ENCODE data around the gene GNAL.
"Not testable (repeated sequence)": the region's sequence is repeated elsewhere in the genome, so short reads cannot be mapped to it uniquely, and the experiment has no call there.

GNAL gene

DNA sequence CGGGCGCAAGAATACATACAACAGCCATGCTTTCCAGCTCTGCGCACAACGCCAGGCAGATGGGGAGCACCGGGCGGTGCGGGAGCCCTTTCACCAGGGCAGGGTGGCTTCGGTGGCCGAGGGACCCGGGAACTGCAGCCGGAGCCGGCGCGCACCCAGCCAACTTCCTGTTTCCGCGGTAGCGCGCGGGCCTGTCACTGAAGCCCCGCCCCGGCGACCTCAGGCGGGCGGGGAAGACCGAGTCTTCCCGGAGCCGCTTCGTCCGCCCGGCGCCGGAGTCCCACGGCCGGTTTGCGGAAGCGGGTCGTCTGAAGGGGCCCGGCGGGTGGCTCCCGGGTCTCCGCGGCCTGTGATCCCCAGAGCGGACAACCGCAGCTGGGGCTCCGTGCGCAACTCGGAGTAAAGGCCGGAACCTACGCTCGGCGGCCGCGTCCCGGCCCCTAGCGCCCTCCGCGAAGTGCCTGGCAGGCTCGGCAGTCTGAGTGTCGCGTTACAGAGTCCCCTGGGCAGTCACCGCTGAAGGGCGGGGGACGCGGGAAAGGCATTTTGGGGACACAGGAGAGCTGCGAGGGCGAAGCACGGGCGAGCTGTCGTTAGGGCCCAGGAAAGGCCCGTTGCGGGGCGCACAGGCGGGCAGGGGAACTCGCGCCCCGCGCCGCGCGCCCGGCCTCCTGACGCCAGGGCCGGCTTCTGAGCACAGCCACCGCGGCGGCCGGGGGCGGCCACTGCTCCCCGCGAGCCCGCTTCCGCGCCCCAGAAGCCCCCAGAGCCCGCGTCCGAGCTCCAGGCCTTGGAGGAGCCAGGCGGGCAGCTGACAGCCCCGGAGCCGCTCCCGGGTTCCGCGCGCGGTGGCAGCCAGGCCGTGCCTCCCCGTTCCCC, 219.4 kb downstream of the GNAL start, which contains the start of gene MPPE1:
Gene MPPE1, minus strand, starts transcription at position 136 of the 879 bp plus-strand sequence. CDS start 11,053 bp downstream, outside the sequence.
- TF ChIP-seq, protein P1, sequence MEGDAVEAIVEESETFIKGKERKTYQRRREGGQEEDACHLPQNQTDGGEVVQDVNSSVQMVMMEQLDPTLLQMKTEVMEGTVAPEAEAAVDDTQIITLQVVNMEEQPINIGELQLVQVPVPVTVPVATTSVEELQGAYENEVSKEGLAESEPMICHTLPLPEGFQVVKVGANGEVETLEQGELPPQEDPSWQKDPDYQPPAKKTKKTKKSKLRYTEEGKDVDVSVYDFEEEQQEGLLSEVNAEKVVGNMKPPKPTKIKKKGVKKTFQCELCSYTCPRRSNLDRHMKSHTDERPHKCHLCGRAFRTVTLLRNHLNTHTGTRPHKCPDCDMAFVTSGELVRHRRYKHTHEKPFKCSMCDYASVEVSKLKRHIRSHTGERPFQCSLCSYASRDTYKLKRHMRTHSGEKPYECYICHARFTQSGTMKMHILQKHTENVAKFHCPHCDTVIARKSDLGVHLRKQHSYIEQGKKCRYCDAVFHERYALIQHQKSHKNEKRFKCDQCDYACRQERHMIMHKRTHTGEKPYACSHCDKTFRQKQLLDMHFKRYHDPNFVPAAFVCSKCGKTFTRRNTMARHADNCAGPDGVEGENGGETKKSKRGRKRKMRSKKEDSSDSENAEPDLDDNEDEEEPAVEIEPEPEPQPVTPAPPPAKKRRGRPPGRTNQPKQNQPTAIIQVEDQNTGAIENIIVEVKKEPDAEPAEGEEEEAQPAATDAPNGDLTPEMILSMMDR (IDR thresholded peaks at IDR 0.05; ENCODE audit: low read depth, low read length, missing control alignments): no peak
- peak within 1 kb of the TSS; percentile 68 for H3K4me3 ChIP-seq (replicated peaks; ENCODE audit: low read depth, low read length)
- peak; percentile 14 for DNase-seq (ENCODE audit: extremely low read depth, low read depth)

DNA sequence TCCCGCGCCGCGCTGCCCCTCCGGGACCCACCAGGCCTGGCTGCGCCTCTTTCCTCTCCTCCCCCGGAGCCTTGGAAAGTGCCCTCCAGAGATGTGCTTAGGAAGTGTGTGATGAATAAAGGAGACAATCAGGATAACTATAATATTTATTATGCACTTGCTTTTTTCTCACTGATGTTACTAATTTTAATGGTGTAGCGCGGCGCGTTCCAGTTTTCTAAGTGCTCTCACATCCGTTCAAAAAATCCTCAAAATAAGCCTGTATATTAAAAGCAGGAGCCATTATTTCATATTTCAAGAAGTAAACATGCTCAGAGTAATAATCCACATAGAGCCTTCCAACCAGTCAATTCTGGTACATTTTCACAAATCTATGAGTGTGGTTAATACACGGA, 220.0 kb downstream of the GNAL start:
- TF ChIP-seq, protein P1 (IDR thresholded peaks at IDR 0.05; ENCODE audit: low read depth, low read length, missing control alignments): no peak
- DNase-seq (ENCODE audit: extremely low read depth, low read depth): no peak
- peak overlapping the region; percentile 68 for H3K4me3 ChIP-seq (replicated peaks; ENCODE audit: low read depth, low read length)

DNA sequence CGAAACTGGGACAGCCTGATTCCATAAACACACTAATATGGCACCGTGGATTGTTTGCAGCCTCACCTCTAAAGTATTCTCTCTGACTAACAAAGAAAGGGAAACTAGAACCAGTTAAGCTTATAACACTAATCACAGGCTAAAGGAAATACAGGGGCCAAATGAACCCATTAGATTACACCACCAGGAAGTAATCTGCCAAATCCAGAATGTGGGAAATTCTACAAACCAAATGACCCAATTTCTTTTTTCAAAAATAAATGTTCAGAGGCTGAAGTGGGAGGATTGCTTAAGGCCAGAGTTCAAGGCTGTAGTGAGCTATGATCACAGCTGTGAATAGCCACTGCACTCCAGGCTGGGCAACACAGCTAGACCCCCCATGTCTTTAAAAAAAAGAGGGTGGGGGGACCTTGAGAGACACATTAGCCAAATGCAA, 220.5 kb downstream of the GNAL start:
- TF ChIP-seq, protein P1 (IDR thresholded peaks at IDR 0.05; ENCODE audit: low read depth, low read length, missing control alignments): no peak
- no peak for DNase-seq (ENCODE audit: extremely low read depth, low read depth)
- no peak overlapping the region for H3K4me3 ChIP-seq (replicated peaks; ENCODE audit: low read depth, low read length)

DNA sequence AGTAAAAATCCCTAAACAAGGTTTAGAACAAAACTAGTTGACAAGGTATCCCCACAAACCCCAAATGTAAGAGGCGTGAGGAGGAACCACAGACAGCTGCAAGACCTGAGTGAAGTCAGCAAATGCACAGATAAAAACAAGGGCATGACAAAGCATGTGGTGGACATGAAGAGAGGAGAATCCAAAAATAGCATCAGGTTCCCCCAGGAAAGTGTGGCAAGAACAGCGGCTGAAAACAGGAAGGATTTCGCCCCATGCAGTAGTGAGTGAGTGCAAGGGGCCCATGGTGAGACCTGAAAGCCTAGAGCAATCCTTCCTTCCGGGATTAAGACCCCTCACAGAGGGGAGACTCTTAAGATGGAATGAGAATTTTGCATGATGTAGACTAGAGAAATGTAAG, 227.8 kb downstream of the GNAL start:
- not testable (repeated sequence) for DNase-seq (ENCODE audit: extremely low read depth, low read depth); H3K4me3 ChIP-seq (replicated peaks; ENCODE audit: low read depth, low read length)

DNA sequence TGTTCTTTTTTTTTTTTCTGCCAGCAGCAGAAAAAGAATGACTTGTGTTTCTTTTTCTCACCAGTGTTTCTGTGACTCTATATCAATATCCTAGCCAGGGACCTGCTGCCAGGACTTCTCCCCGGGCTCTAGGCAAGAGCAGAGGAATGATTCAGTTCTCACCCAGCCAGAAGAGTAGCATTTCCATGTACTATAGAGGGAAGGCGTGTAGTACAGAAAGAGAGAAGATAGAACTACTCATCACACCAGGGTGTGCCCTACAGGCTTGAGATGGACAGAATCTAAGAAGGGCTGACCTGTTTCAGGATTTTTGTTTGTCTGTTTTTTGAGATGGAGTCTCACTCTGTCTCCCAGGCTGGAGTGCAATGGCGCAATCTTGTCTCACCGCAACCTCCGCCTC, 230.5 kb downstream of the GNAL start:
- H3K4me3 ChIP-seq (replicated peaks; ENCODE audit: low read depth, low read length); DNase-seq (ENCODE audit: extremely low read depth, low read depth): not testable (repeated sequence)

DNA sequence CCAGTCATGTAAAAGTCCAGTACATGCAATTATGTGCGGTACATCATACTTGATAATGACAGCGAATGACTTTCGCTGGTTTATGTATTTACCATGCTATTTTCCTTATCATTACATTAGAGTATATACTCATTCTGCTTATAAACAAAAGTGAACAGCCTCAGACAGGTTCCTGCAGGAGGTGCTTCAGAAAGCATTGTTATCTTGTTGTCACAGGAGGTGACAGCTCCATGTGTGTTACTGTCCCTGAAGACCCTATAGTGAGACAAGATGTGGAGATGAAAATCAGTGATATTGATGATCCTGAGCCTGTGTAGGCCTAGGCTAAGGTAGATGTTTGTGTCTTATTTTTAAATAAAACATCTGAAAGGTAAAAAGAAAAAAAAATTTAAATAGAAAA, 234.4 kb downstream of the GNAL start:
- no peak for DNase-seq (ENCODE audit: extremely low read depth, low read depth)
- TF ChIP-seq, protein P1 (IDR thresholded peaks at IDR 0.05; ENCODE audit: low read depth, low read length, missing control alignments): no peak
- H3K4me3 ChIP-seq (replicated peaks; ENCODE audit: low read depth, low read length): no peak overlapping the region

DNA sequence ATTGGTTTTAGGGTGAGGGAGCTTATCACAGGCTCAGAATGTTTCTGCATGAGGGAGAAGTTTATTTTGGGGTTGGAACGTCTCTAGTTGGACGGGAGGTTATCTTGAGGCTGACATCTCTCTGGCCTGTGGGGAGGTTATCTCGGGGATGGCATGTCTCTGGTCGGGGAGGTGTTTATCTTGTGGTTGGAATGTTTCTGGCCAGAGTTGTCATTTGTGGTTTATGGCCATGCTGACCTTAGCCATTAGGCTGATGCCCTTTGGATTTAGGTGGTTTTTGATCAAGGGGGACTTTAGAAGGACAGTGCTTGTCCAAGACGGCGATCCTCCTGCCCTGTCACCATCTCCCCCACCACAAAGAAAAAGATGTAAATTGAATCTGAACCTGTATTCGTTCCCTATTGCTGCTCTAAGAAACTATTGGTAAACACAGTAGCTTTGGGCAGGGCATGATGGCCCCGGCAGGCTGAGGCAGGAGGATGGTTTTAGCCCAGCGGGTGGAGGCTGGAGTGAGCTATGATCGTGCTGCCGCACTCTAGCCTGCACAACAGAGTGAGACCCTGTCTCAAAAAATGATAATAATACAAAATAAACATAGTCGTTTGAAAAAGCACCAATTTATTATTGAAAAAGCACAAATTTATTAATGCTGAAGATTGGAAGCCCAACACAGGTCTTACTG, 236.9 kb downstream of the GNAL start:
- TF ChIP-seq, protein P1 (IDR thresholded peaks at IDR 0.05; ENCODE audit: low read depth, low read length, missing control alignments): no peak
- DNase-seq (ENCODE audit: extremely low read depth, low read depth): no peak
- H3K4me3 ChIP-seq (replicated peaks; ENCODE audit: low read depth, low read length): no peak overlapping the region
